Trophoblast cell (in vitro differentiated cells and primary cell): ENCODE data around the gene EXOSC1.
"Not testable (repeated sequence)": the region's sequence is repeated elsewhere in the genome, so short reads cannot be mapped to it uniquely, and the experiment has no call there.

Experiments
- DNase-seq, 2 donors: peaks; one replicate each; pipeline ENCODE4 v3.0.0-alpha.2; 2016
- H2AFZ ChIP-seq: 2 replicates; pipeline ENCODE4 v1.6.1; 2013; ENCODE audit warnings: low read length, moderate library complexity, mild to moderate bottlenecking; ENCODE audit not compliant: insufficient read depth, poor library complexity
- H2AK5ac ChIP-seq: 2 replicates; pipeline ENCODE4 v1.6.1; 2013; ENCODE audit warnings: mild to moderate bottlenecking, low read length
- H2BK120ac ChIP-seq: 2 replicates; pipeline ENCODE4 v1.6.1; 2013; ENCODE audit warnings: low read length, mild to moderate bottlenecking, moderate library complexity; ENCODE audit not compliant: insufficient read depth, poor library complexity
- H2BK12ac ChIP-seq: 2 replicates; pipeline ENCODE4 v1.6.1; 2013; ENCODE audit warnings: mild to moderate bottlenecking, low read length, moderate library complexity
- H2BK5ac ChIP-seq: 2 replicates; pipeline ENCODE4 v1.6.1; 2013; ENCODE audit warnings: low read length, low read depth, moderate library complexity, mild to moderate bottlenecking; ENCODE audit not compliant: poor library complexity
- H3K14ac ChIP-seq: 2 replicates; pipeline ENCODE4 v1.6.1; 2013; ENCODE audit warnings: mild to moderate bottlenecking, low read length
- H3K18ac ChIP-seq: 2 replicates; pipeline ENCODE4 v1.6.1; 2013; ENCODE audit warnings: mild to moderate bottlenecking, low read length
- H3K23ac ChIP-seq: 2 replicates; pipeline ENCODE4 v1.6.1; 2013; ENCODE audit warnings: low read length
- H3K27ac ChIP-seq: 2 replicates; pipeline ENCODE4 v1.5.1; 2013; ENCODE audit warnings: low read depth, mild to moderate bottlenecking, inconsistent platforms, low read length, moderate library complexity
- H3K27me3 ChIP-seq: 2 replicates; pipeline ENCODE4 v1.6.1; 2013; ENCODE audit warnings: inconsistent platforms, mild to moderate bottlenecking, low read length, moderate library complexity; ENCODE audit not compliant: insufficient read depth
- H3K36me3 ChIP-seq, 2 experiments: 1 replicate in 1 of 2; 2 replicates in 1 of 2; pipeline ENCODE4 v1.6.1; 2013; ENCODE audit warnings: low read length in 2 of 2, mild to moderate bottlenecking in 2 of 2, moderate library complexity in 1 of 2; ENCODE audit not compliant: insufficient read depth in 2 of 2, control insufficient read depth in 1 of 2
- H3K4ac ChIP-seq: 2 replicates; pipeline ENCODE4 v1.6.1; 2013; ENCODE audit warnings: low read depth, mild to moderate bottlenecking, low read length, moderate library complexity
- H3K4me1 ChIP-seq, 2 experiments: 1 replicate in 1 of 2; 2 replicates in 1 of 2; pipeline ENCODE4 v1.6.1; 2013; ENCODE audit warnings: low read length in 2 of 2, mild to moderate bottlenecking in 2 of 2, moderate library complexity in 1 of 2; ENCODE audit not compliant: insufficient read depth in 2 of 2, control insufficient read depth in 1 of 2
- H3K4me2 ChIP-seq: 2 replicates; pipeline ENCODE4 v1.6.1; 2013; ENCODE audit warnings: inconsistent platforms, mild to moderate bottlenecking, low read length, moderate library complexity
- H3K4me3 ChIP-seq: 2 replicates; pipeline ENCODE4 v1.5.1; 2013; ENCODE audit warnings: mild to moderate bottlenecking, low read depth, low read length, inconsistent platforms
- H3K79me1 ChIP-seq: one replicate; pipeline ENCODE4 v1.6.1; 2013; ENCODE audit warnings: low read length
- H3K79me2 ChIP-seq: 2 replicates; pipeline ENCODE4 v1.6.1; 2013; ENCODE audit warnings: low read length, mild to moderate bottlenecking; ENCODE audit not compliant: control insufficient read depth, insufficient read depth, poor library complexity
- H3K9ac ChIP-seq: 2 replicates; pipeline ENCODE4 v1.6.1; 2013; ENCODE audit warnings: mild to moderate bottlenecking, low read length
- H3K9me3 ChIP-seq: 2 replicates; pipeline ENCODE4 v1.6.1; 2013; ENCODE audit warnings: low read depth, mild to moderate bottlenecking, control low read depth, inconsistent platforms, low read length; ENCODE audit not compliant: insufficient read depth
- H4K12ac ChIP-seq: 2 replicates; pipeline ENCODE4 v1.6.1; 2013; ENCODE audit warnings: low read depth, mild to moderate bottlenecking, low read length, moderate library complexity
- H4K8ac ChIP-seq: 2 replicates; pipeline ENCODE4 v1.6.1; 2013; ENCODE audit warnings: low read depth, mild to moderate bottlenecking, low read length, moderate library complexity
- H4K91ac ChIP-seq: one replicate; pipeline ENCODE4 v1.6.1; 2013; ENCODE audit warnings: low read depth, mild to moderate bottlenecking, low read length, moderate library complexity
- WGBS: extraction: QIAGEN DNeasy Blood & Tissue Kit; methylation state at CpG from one replicate; pipeline ENCODE4 v1.1.7; 2013; ENCODE audit warnings: missing lambda C conversion rate; ENCODE audit not compliant: insufficient read length, insufficient coverage; ENCODE audit errors: extremely low coverage; 5-methylcytosine and 5-hydroxymethylcytosine counted together

The EXOSC1 gene

DNA sequence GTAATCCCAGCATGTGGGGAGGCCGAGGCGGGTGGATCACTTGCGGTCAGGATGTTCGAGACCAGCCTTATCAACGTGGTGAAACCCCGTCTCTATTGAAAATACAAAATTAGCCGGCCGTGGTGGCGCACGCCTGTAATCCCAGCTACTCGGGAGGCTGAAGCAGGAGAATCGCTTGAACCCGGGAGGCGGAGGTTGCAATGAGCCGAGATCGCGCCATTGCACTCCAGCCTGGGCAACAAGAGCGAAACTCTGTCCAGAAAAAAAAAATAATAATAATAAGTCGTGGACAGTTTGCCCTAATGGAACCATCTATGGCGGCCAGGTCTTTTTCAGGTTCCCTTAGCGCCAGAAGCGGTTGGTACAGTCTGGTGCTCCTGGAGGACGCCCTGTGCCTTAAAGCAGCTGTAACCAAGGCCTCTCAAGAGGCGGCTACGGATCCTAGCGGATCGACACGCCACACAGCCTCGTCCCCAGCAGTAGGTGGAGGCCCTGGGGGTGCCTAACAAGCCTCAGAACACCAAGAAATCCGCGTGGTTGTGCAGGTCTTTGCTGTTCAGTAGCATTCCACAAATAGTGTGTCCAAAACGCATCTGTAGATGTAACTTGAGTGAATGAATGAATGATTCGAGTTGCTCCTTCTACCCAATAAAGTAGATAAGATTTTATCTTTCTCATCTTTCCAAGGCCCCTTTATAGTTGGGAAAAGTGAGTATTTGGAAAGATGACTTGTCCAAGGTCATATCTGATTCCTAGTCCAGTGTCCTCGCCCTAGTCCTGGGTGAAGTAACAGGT lies 18.8 kb downstream of the EXOSC1 start:
- H3K4ac ChIP-seq: peak overlapping the region; percentile 95
- peak overlapping the region; percentile 70 for H3K27ac ChIP-seq
- H3K14ac ChIP-seq: peak overlapping the region; percentile 91
- peak overlapping the region; percentile 83 for H4K91ac ChIP-seq
- H4K12ac ChIP-seq: peak overlapping the region; percentile 26
- H3K4me1 ChIP-seq: peaks cover 2 to 5% of the 10 kb centered on the region in 2 experiments
- peak overlapping the region; percentile 91 for H3K4me3 ChIP-seq
- H3K23ac ChIP-seq: no peak overlapping the region
- peak overlapping the region; percentile 60 for H3K4me2 ChIP-seq
- H3K9me3 ChIP-seq: no peaks in the 10 kb centered on the region
- peak overlapping the region; percentile 3 for H2AFZ ChIP-seq
- peak overlapping the region; percentile 68 for H4K8ac ChIP-seq
- no peak overlapping the region for H2BK12ac ChIP-seq
- H2AK5ac ChIP-seq: peak overlapping the region; percentile 67
- no peaks in the 10 kb centered on the region for H3K27me3 ChIP-seq
- no CpG with 5 or more reads among the region's 34 CpGs for WGBS
- H3K36me3 ChIP-seq: peaks cover 12 to 19% of the 10 kb centered on the region in 2 experiments
- peak overlapping the region; percentile 78 for H3K18ac ChIP-seq
- H3K79me1 ChIP-seq: peaks cover 12% of the 10 kb centered on the region
- H3K79me2 ChIP-seq: peaks cover 14% of the 10 kb centered on the region
- peak overlapping the region; percentile 79 for H2BK5ac ChIP-seq
- peak overlapping the region; percentile 99 for H3K9ac ChIP-seq
- peak overlapping the region; percentile 70 for H2BK120ac ChIP-seq
- peak; percentile 41 to 75 for DNase-seq

DNA sequence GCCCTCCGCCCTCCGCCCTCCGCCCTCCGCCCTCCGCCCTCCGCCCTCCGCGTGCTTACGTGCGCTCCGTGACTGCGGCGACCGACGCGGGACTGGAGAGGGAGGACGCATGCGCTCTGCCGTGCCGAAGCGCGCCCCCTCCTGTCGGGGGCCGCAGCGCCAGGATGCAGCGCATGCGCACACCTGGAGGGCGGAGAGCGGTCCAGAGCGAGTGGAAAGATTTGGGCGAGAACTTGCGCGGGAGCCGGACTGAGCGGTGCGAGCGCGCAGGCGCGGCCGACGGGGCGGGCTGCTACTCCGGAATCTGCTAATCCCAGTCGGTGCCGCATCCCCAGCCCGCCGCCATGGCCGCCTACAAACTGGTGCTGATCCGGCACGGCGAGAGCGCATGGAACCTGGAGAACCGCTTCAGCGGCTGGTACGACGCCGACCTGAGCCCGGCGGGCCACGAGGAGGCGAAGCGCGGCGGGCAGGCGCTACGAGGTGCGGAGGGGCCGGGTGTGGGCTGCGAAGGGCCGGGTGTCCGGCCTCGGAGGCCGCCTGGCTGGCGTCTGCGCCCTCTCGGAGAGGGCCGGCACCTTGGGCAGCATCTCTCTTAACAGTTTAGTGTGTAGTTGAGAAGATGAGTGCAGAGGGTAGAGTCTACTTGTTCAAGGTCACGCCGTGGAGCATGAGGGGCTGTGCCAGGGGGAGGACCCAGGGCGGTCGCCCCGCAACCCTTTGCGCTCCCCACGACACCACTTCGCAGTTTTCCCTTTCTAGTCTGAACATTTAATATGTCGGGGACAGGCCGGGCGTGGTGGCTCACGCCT lies 19.6 kb downstream of the EXOSC1 start, which contains the start of gene PGAM1:
PGAM1 (plus strand) TSS at position 228 of the 812 bp plus-strand sequence; CDS start at position 345, 117 bp downstream.
- H3K27me3 ChIP-seq: no peaks in the 10 kb centered on the region
- H2BK12ac ChIP-seq: peak within 1 kb of the TSS; percentile 5
- H2BK120ac ChIP-seq: peak within 1 kb of the TSS; percentile 70
- peak within 1 kb of the TSS; percentile 66 for H2AFZ ChIP-seq
- WGBS: no CpG with 5 or more reads among the region's 90 CpGs
- H3K9me3 ChIP-seq: no peaks in the 10 kb centered on the region
- H4K12ac ChIP-seq: peak within 1 kb of the TSS; percentile 92
- peaks cover 2 to 5% of the 10 kb centered on the region in 2 experiments for H3K4me1 ChIP-seq
- H3K27ac ChIP-seq: peak within 1 kb of the TSS; percentile 70
- peak within 1 kb of the TSS; percentile 93 for H4K8ac ChIP-seq
- peaks cover 12% of the 10 kb centered on the region for H3K79me1 ChIP-seq
- peak within 1 kb of the TSS; percentile 91 for H3K14ac ChIP-seq
- H2BK5ac ChIP-seq: peak within 1 kb of the TSS; percentile 79
- peak within 1 kb of the TSS; percentile 64 for H3K4me2 ChIP-seq
- peak within 1 kb of the TSS; percentile 91 for H3K4me3 ChIP-seq
- peak within 1 kb of the TSS; percentile 78 for H3K18ac ChIP-seq
- peaks cover 14% of the 10 kb centered on the region for H3K79me2 ChIP-seq
- peaks cover 5 to 11% of the 10 kb centered on the region in 2 experiments for H3K36me3 ChIP-seq
- DNase-seq: peak; percentile 95 to 97
- H3K4ac ChIP-seq: peak within 1 kb of the TSS; percentile 95
- peak within 1 kb of the TSS; percentile 91 for H4K91ac ChIP-seq
- H3K9ac ChIP-seq: peak within 1 kb of the TSS; percentile 99
- H2AK5ac ChIP-seq: peak within 1 kb of the TSS; percentile 67
- H3K23ac ChIP-seq: no peak within 1 kb of the TSS

DNA sequence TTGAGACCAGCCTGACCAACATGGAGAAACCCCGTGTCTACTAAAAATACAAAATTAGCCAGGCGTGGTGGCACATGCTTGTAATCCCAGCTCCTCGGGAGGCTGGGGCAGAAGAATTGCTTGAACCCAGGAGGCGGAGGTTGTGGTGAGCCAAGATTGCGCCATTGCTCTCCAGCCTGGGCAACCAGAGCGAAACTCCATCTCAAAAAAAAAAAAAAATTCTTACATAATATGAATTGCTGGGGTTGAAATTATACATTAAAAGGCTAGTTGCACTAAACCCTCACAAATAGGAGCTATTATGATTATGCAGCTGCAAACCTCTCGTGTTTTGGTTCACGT lies 22.1 kb downstream of the EXOSC1 start:
- H4K8ac ChIP-seq, H2BK12ac ChIP-seq, H2BK5ac ChIP-seq, H3K4me3 ChIP-seq, H3K14ac ChIP-seq, H3K36me3 ChIP-seq, H3K4me1 ChIP-seq, H3K9me3 ChIP-seq, H3K18ac ChIP-seq, DNase-seq, H2AK5ac ChIP-seq, H3K4ac ChIP-seq, H3K9ac ChIP-seq, H3K23ac ChIP-seq, H3K4me2 ChIP-seq, H4K91ac ChIP-seq, H2AFZ ChIP-seq, H4K12ac ChIP-seq, H3K27ac ChIP-seq, H3K27me3 ChIP-seq, H2BK120ac ChIP-seq: not testable (repeated sequence)
- WGBS: no CpG with 5 or more reads among the region's 8 CpGs
- peaks cover 15% of the 10 kb centered on the region for H3K79me1 ChIP-seq
- H3K79me2 ChIP-seq: peaks cover 14% of the 10 kb centered on the region

- Histone ChIP-seq H2AK5ac (no peak overlapping the region), H4K12ac (no peak overlapping the region), H3K4me2 (no peak overlapping the region), H3K14ac (no peak overlapping the region), H2BK120ac (no peak overlapping the region), H3K4me3 (no peak overlapping the region), H4K8ac (no peak overlapping the region), H4K91ac (no peak overlapping the region), H3K36me3 (no peaks in the 10 kb centered on the region), H3K9ac (no peak overlapping the region), H2BK5ac (no peak overlapping the region), H3K79me2 (peaks cover 2% of the 10 kb centered on the region), H3K27ac (no peak overlapping the region), H2AFZ (no peak overlapping the region), H3K4ac (no peak overlapping the region), H3K23ac (no peak overlapping the region), H3K79me1 (peaks cover 3% of the 10 kb centered on the region), H3K18ac (no peak overlapping the region), H3K9me3 (peaks cover 1% of the 10 kb centered on the region), H2BK12ac (no peak overlapping the region), H3K4me1 (peaks cover 5 to 13% of the 10 kb centered on the region in 2 experiments), H3K27me3 (no peaks in the 10 kb centered on the region)
- WGBS: no CpG with 5 or more reads among the region's 6 CpGs
- DNase-seq: no peak
Measured at GRCh38 chr10:97416565-97416964, 29.2 kb downstream of the EXOSC1 start.
